HG03469 (cell line): Measurements from ENCODE around the gene OST4.

Experiments
- ATAC-seq: cut with Tn5 transposase; IDR thresholded peaks from one replicate; pipeline ENCODE4 v1.9.1; 2021; ENCODE audit warnings: mild to moderate bottlenecking, moderate library complexity, moderate number of reproducible peaks; ENCODE audit not compliant: unreplicated experiment

Gene OST4

DNA sequence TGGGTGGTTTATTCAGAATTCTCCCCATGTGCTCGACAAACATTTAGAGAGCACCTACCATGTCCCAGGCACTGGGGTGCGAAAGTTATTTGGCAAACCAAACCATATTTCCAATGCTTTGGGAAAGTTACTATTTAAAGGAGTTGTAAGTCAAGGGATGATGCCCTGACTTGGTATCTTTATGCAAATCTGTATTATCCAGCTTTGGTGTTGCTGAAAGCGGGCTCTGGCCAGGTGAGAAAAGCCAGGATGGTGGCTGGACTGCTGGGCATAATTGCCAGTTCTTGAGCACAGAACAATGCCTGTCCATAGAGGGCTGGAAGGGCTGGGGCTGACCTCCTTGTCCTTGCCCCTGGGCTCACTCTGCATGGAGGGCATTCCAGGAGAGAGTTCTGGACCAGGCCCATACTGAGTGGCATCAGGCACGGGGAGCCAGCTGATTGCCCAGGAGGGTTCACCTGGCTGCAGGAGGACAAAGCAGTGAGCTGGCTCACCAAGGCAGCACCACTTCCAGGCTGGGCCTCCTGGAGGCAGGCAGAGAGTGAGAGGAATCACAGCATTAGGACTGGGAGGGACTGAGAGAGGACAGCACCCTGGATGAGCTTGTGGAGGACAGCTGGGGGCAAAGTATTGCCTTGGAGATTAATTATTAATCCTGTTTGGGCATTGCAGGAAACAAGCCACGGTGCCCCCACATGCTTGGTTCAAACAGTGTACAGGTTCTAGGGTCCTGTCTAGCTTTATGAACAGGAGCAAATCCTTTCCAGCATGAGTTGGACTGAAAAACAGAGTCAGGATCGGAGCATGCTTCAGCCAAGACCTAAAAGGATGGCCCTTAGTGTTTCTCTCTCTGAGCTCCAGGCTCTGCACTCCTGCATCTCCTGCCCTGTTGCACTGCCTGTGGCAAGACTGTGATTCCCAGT is 22.2 kb upstream of the OST4 start:
- no peak for ATAC-seq

- no peak for ATAC-seq
Measured at GRCh38 chr2:27092696-27093429, 21.4 kb upstream of the OST4 start.

GRCh38 chr2:27091746-27092695 is 20.6 kb upstream of the OST4 start:
- no peak for ATAC-seq

DNA sequence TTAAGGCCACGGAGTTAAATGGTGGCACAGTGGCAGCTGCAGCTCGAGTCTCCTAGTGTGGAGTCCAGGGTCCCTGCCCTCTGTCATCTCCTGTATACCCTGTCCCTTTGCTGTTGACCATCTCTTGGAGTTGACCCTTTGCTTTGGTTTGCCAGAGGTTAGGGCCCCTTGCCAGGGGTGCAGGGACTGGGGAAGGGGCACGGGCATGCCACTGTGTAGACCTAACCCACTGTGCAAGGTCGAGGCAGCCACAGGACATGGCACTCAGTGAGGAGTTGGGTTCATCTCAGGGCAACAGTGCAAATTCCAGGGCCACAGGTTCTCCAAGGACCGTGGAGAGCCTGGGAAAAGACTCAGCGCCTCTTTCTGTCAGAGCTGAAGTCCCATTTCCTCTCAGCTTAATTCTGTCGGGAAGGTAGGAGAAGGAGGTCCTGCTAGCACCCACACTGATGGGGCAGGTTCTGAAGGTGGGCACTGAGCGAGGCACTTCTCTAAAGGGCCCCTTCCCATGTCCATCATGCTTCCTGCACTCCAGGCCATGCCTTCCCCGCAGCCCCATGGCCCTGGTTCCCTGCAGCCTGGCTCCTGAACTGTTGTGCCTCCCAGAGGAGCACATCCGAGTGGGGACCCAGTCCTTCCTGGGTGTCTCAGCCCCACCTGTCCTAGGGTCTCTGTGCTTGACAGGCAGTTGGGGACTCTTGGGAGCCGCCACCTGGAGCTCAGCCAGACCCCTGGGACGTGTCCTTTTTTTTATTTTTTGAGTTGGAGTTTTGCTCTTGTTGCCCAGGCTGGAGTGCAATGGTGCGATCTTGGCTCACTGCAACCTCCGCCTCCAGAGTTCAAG is 17.9 kb upstream of the OST4 start:
- no peak for ATAC-seq

GRCh38 chr2:27088634-27089033 is 17.2 kb upstream of the OST4 start:
- no peak for ATAC-seq

DNA sequence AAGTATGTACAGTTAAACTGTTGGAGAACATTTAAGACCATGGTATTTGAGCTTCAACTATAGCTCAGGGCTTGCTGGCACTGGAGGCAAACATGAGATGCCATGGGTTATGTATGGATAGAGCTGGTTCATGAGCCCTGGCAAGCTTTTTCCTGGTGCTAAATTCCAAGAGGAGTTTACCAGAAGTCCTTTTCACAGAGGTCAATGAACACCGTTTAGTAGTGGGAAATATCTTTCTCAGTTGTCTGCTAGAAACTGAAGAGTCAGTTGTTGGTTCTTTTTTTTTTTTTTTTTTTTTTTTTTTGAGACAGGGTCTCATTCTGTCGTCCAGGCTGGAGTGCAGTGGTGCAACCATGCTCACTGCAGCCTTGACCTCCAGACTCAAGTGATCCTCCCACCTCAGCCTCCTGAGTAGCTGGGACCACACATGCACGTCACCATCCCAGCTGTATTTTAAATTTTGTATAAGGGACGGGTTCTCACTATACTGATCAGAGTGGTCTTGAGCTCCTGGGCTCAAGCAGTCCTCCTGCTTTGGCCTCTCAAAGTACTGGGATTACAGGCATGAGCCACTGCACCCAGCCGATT is 16.5 kb upstream of the OST4 start:
- ATAC-seq: no peak

DNA sequence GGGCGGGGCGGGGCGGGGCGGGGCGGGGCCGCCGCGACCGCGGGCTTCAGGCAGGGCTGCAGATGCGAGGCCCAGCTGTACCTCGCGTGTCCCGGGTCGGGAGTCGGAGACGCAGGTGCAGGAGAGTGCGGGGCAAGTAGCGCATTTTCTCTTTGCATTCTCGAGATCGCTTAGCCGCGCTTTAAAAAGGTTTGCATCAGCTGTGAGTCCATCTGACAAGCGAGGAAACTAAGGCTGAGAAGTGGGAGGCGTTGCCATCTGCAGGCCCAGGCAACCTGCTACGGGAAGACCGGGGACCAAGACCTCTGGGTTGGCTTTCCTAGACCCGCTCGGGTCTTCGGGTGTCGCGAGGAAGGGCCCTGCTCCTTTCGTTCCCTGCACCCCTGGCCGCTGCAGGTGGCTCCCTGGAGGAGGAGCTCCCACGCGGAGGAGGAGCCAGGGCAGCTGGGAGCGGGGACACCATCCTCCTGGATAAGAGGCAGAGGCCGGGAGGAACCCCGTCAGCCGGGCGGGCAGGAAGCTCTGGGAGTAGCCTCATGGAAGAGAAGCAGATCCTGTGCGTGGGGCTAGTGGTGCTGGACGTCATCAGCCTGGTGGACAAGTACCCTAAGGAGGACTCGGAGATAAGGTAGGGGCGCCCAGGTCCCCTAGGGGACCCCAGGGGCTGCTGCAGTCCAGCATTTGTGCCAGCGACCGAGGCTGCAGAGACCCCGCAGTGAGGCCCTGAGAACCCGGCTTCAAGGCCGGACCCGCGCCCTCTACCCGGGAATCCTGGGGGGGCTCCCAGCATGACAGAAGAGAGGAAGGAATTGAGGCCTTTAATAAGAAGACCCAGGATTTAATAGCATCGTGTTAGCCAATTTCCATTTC is 15.5 kb upstream of the OST4 start, which contains the start of gene KHK:
Gene KHK, plus strand, starts transcription at position 49 of the 870 bp plus-strand sequence. Its CDS starts 488 bp downstream, at position 537.
- ATAC-seq: peak; percentile 0

GRCh38 chr2:27086090-27086723 is 14.8 kb upstream of the OST4 start:
- ATAC-seq: peak; percentile 51

GRCh38 chr2:27085673-27086089 is 14.2 kb upstream of the OST4 start:
- ATAC-seq: peak; percentile 5

DNA sequence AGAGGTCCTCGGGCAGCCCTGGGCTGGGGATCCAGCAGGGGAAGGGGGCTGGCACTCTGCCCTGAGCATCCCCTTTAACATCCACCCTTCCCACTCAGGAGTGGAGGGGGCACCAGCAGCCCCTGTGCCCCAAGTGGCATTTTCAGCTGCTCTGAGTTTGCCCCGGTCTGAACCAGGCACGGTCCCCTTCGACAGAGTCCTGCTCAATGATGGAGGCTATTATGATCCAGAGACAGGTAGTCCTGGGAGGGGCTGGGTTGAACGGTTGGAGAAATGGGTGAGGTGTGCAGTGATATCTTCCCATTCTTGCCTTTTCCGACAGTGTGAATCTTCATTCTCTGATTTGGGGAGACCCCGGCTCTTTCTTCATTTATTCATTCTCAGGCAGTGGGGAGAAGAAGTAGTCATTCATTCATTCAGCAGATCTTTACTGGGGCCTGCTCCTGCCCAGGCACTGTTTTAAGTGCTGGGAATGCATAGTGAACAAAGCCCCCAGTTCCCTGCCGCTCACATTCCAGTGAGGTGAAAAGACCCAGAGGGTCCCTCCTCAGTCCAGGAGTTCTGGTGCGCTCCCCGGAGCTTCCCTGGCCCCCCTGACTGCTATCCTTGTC is 13.7 kb upstream of the OST4 start:
- ATAC-seq: no peak

- ATAC-seq: no peak
Measured at GRCh38 chr2:27084297-27085061, 13.0 kb upstream of the OST4 start.

GRCh38 chr2:27083410-27084296 is 12.2 kb upstream of the OST4 start:
- ATAC-seq: no peak

- no peak for ATAC-seq
Measured at GRCh38 chr2:27082773-27083409, 11.4 kb upstream of the OST4 start.

GRCh38 chr2:27081984-27082772 is 10.7 kb upstream of the OST4 start:
- ATAC-seq: no peak

GRCh38 chr2:27080603-27080936 is 9.1 kb upstream of the OST4 start:
- no peak for ATAC-seq
